ENCODE data around the gene IQSEC3. TPM values are rescaled to one million over a fixed set of nuclear protein-coding genes. Genes with fewer than 3 reads are reported as not detected.

Gene IQSEC3
- total RNA-seq, 1 experiment from 2014 or later = 0.55 TPM

DNA sequence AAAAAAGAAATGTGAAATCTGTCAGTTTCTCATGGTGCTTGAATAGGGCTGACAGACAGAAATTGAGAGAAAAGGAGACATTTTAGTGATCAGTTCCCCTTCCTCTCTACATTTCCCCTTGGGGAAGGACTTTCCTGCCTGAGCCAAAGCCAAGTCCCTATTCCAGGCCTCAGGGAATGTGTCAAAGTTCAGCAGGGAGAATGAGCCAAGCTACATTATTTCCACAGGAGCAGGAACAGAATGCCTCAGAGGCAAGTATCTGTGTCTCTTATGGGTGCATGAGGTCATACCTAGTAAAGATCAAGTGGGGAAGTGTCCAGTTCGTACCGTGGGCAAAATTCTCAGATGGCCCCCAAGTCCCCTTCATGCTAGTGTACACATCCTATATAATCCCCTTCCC lies 68.6 kb downstream of the IQSEC3 start:
- Histone ChIP-seq H3K56ac (ENCODE audit: insufficient read length, low read depth, low read length) (no peak overlapping the region), H2BK120ac (ENCODE audit: low read depth, low read length, poor library complexity, severe bottlenecking) (no peak overlapping the region), H3K23me2 (ENCODE audit: insufficient read length, low read depth, low read length, poor library complexity, severe bottlenecking) (no peaks in the 10 kb centered on the region), H3K23ac (ENCODE audit: insufficient read length, low read depth, low read length) (no peak overlapping the region), H3K9ac (ENCODE audit: extremely low read depth, insufficient read length, low read length) (no peak overlapping the region), H3T11ph (ENCODE audit: low read length) (no peak overlapping the region), H4K8ac (replicated peaks; ENCODE audit: insufficient read length, low read depth, low read length) (no peak overlapping the region), H4K20me1 (ENCODE audit: control insufficient read depth, insufficient read depth, insufficient read length) (no peaks in the 10 kb centered on the region), H4K91ac (ENCODE audit: insufficient read length, low read depth, low read length) (no peak overlapping the region), H2AK5ac (ENCODE audit: insufficient read length, low read length) (no peak overlapping the region), H2BK5ac (ENCODE audit: insufficient read length, low read length) (no peak overlapping the region), H3K18ac (ENCODE audit: insufficient read length, low read depth, low read length) (no peak overlapping the region), H2BK20ac (ENCODE audit: low read depth, low read length, poor library complexity, severe bottlenecking) (no peak overlapping the region), H3K4me1 (ENCODE audit: insufficient read depth, low read length) (peaks cover 4% of the 10 kb centered on the region; the same call in 1 of the 2 replicates), H2BK12ac (ENCODE audit: insufficient read length, low read depth, low read length) (no peak overlapping the region), H4K5ac (ENCODE audit: insufficient read length, low read depth, low read length) (no peak overlapping the region), H3K27ac (ENCODE audit: insufficient read length, low read depth, low read length) (no peak overlapping the region), H3K79me1 (ENCODE audit: insufficient read depth, low read depth, low read length, poor library complexity, severe bottlenecking) (no peaks in the 10 kb centered on the region), H2BK15ac (ENCODE audit: low read depth, low read length) (no peak overlapping the region), H2AFZ (ENCODE audit: low read length) (no peak overlapping the region), H3K14ac (ENCODE audit: insufficient read depth, low read length) (no peak overlapping the region), H3K4me2 (ENCODE audit: insufficient read depth, insufficient read length, low read length) (no peak overlapping the region), H3K4ac (ENCODE audit: low read depth, low read length) (no peak overlapping the region), H3K79me2 (ENCODE audit: insufficient read depth, low read length) (no peaks in the 10 kb centered on the region), H3K9me3 (ENCODE audit: control insufficient read depth, low read depth, low read length) (no peaks in the 10 kb centered on the region), H3K27me3 (ENCODE audit: insufficient read depth, low read length) (no peaks in the 10 kb centered on the region)
- H3K27ac Mint-ChIP-seq = no peak overlapping the region
- no peaks in the 10 kb centered on the region; a peak in 2 of 7 replicates for H3K36me3 Mint-ChIP-seq (ENCODE audit: insufficient read depth in 1 of 3, low read depth in 3 of 3)
- no peak for DNase-seq
- H3K4me1 Mint-ChIP-seq = peaks cover 12 to 26% of the 10 kb centered on the region in 2 experiments
- no peak for TF ChIP-seq CTCF (conservative IDR thresholded peaks at IDR 0.05)
- H3K9me3 Mint-ChIP-seq = no peaks in the 10 kb centered on the region; a peak in 1 of 5 replicates
- H3K27me3 Mint-ChIP-seq (ENCODE audit: low read depth) = peaks cover 25% of the 10 kb centered on the region
- no peak overlapping the region for H3K4me3 Mint-ChIP-seq
- WGBS (ENCODE audit: extremely low coverage, insufficient read length, low lambda C conversion rate) = no CpG with 5 or more reads among the region's 2 CpGs

All from H9 (cell line).